ENCODE data around the gene PDPR. TPM values are rescaled to one million over a fixed set of nuclear protein-coding genes. Genes with fewer than 3 reads are reported as not detected.
A peak's percentile ranks its signal among the peaks of the same experiment; 100 is the strongest.
"Not testable (repeated sequence)": the region's sequence is repeated elsewhere in the genome, so short reads cannot be mapped to it uniquely, and the experiment has no call there.

The PDPR gene
- total and polyA plus RNA-seq, 5 donors from 2014 or later = 5.2 to 31.2 (median 7.5) TPM

GRCh38 chr16:70083931-70084330, 30.2 kb upstream of the PDPR start:
- H3K9me3 Mint-ChIP-seq; H3K27ac Mint-ChIP-seq; H3K27me3 ChIP-seq (ENCODE audit: control insufficient read depth, insufficient read depth, low read length); H3K27ac ChIP-seq (ENCODE audit: insufficient read depth, low read length, poor library complexity, severe bottlenecking); H3K36me3 ChIP-seq (ENCODE audit: control insufficient read depth, insufficient read depth, low read length); H3K27me3 Mint-ChIP-seq; H3K9me3 ChIP-seq (ENCODE audit: control insufficient read depth in 2 of 2, low read length in 2 of 2); H3K36me3 Mint-ChIP-seq; H3K4me1 Mint-ChIP-seq; ATAC-seq (ENCODE audit: low read depth in 2 of 2); H3K4me3 Mint-ChIP-seq; H3K4me3 ChIP-seq (ENCODE audit: low read depth, low read length); DNase-seq; H3K4me1 ChIP-seq (ENCODE audit: control insufficient read depth, insufficient read depth, low read length, poor library complexity, severe bottlenecking): not testable (repeated sequence)

- H3K9me3 Mint-ChIP-seq; H3K27ac ChIP-seq (ENCODE audit: insufficient read depth, low read length, poor library complexity, severe bottlenecking); ATAC-seq (ENCODE audit: low read depth in 2 of 2); H3K4me3 ChIP-seq (ENCODE audit: low read depth, low read length); H3K36me3 ChIP-seq (ENCODE audit: control insufficient read depth, insufficient read depth, low read length); H3K27me3 ChIP-seq (ENCODE audit: control insufficient read depth, insufficient read depth, low read length); H3K9me3 ChIP-seq (ENCODE audit: control insufficient read depth in 2 of 2, low read length in 2 of 2); H3K27me3 Mint-ChIP-seq; H3K4me3 Mint-ChIP-seq; H3K4me1 Mint-ChIP-seq; DNase-seq; H3K4me1 ChIP-seq (ENCODE audit: control insufficient read depth, insufficient read depth, low read length, poor library complexity, severe bottlenecking); H3K27ac Mint-ChIP-seq; H3K36me3 Mint-ChIP-seq: not testable (repeated sequence)
These were observed 26.0 kb upstream of the PDPR start for GRCh38 chr16:70088160-70088559.

- not testable (repeated sequence) for ATAC-seq (ENCODE audit: low read depth in 2 of 2); DNase-seq; H3K4me1 Mint-ChIP-seq
These were observed 25.3 kb upstream of the PDPR start for GRCh38 chr16:70088877-70089276.

GRCh38 chr16:70089289-70089688, 24.8 kb upstream of the PDPR start:
- H3K36me3 ChIP-seq (ENCODE audit: control insufficient read depth, insufficient read depth, low read length); ATAC-seq (ENCODE audit: low read depth in 2 of 2); H3K9me3 ChIP-seq (ENCODE audit: control insufficient read depth in 2 of 2, low read length in 2 of 2); H3K4me1 ChIP-seq (ENCODE audit: control insufficient read depth, insufficient read depth, low read length, poor library complexity, severe bottlenecking); H3K27ac Mint-ChIP-seq; H3K4me1 Mint-ChIP-seq; H3K27me3 Mint-ChIP-seq; H3K4me3 Mint-ChIP-seq; DNase-seq; H3K9me3 Mint-ChIP-seq; H3K27ac ChIP-seq (ENCODE audit: insufficient read depth, low read length, poor library complexity, severe bottlenecking); H3K4me3 ChIP-seq (ENCODE audit: low read depth, low read length); H3K27me3 ChIP-seq (ENCODE audit: control insufficient read depth, insufficient read depth, low read length); H3K36me3 Mint-ChIP-seq: not testable (repeated sequence)

More at GRCh38 chr16:70088877-70089276, 25.3 kb upstream of the PDPR start:
- H3K4me3 ChIP-seq (ENCODE audit: low read depth, low read length); H3K36me3 Mint-ChIP-seq; H3K4me3 Mint-ChIP-seq; H3K27ac ChIP-seq (ENCODE audit: insufficient read depth, low read length, poor library complexity, severe bottlenecking); H3K9me3 ChIP-seq (ENCODE audit: control insufficient read depth in 2 of 2, low read length in 2 of 2); H3K9me3 Mint-ChIP-seq; H3K27me3 Mint-ChIP-seq; H3K27me3 ChIP-seq (ENCODE audit: control insufficient read depth, insufficient read depth, low read length); H3K4me1 ChIP-seq (ENCODE audit: control insufficient read depth, insufficient read depth, low read length, poor library complexity, severe bottlenecking); H3K27ac Mint-ChIP-seq; H3K36me3 ChIP-seq (ENCODE audit: control insufficient read depth, insufficient read depth, low read length): not testable (repeated sequence)

- H3K36me3 Mint-ChIP-seq; DNase-seq; H3K4me1 ChIP-seq (ENCODE audit: control insufficient read depth, insufficient read depth, low read length, poor library complexity, severe bottlenecking); H3K27me3 ChIP-seq (ENCODE audit: control insufficient read depth, insufficient read depth, low read length); H3K27ac ChIP-seq (ENCODE audit: insufficient read depth, low read length, poor library complexity, severe bottlenecking); H3K9me3 Mint-ChIP-seq; H3K4me3 Mint-ChIP-seq; H3K4me3 ChIP-seq (ENCODE audit: low read depth, low read length); ATAC-seq (ENCODE audit: low read depth in 2 of 2); H3K27ac Mint-ChIP-seq; H3K9me3 ChIP-seq (ENCODE audit: control insufficient read depth in 2 of 2, low read length in 2 of 2); H3K4me1 Mint-ChIP-seq; H3K36me3 ChIP-seq (ENCODE audit: control insufficient read depth, insufficient read depth, low read length): not testable (repeated sequence)
- peaks cover 10% of the 10 kb centered on the region for H3K27me3 Mint-ChIP-seq
These were observed 23.0 kb upstream of the PDPR start for GRCh38 chr16:70091104-70091503.

GRCh38 chr16:70094096-70094495, 20.0 kb upstream of the PDPR start:
- not testable (repeated sequence) for DNase-seq; H3K27ac ChIP-seq (ENCODE audit: insufficient read depth, low read length, poor library complexity, severe bottlenecking); H3K4me3 ChIP-seq (ENCODE audit: low read depth, low read length); H3K4me1 ChIP-seq (ENCODE audit: control insufficient read depth, insufficient read depth, low read length, poor library complexity, severe bottlenecking); H3K4me3 Mint-ChIP-seq; H3K36me3 Mint-ChIP-seq; H3K36me3 ChIP-seq (ENCODE audit: control insufficient read depth, insufficient read depth, low read length); ATAC-seq (ENCODE audit: low read depth in 2 of 2); H3K9me3 Mint-ChIP-seq; H3K9me3 ChIP-seq (ENCODE audit: control insufficient read depth in 2 of 2, low read length in 2 of 2); H3K4me1 Mint-ChIP-seq; H3K27me3 ChIP-seq (ENCODE audit: control insufficient read depth, insufficient read depth, low read length); H3K27ac Mint-ChIP-seq
- H3K27me3 Mint-ChIP-seq = peaks cover 16% of the 10 kb centered on the region

GRCh38 chr16:70109583-70110279, 4.4 kb upstream of the PDPR start:
- not testable (repeated sequence) for ATAC-seq (ENCODE audit: low read depth in 2 of 2); H3K27ac ChIP-seq (ENCODE audit: insufficient read depth, low read length, poor library complexity, severe bottlenecking); DNase-seq; H3K27me3 Mint-ChIP-seq; H3K9me3 ChIP-seq (ENCODE audit: control insufficient read depth in 2 of 2, low read length in 2 of 2); H3K36me3 Mint-ChIP-seq; H3K27me3 ChIP-seq (ENCODE audit: control insufficient read depth, insufficient read depth, low read length); H3K9me3 Mint-ChIP-seq; H3K4me3 ChIP-seq (ENCODE audit: low read depth, low read length); H3K27ac Mint-ChIP-seq; H3K4me1 Mint-ChIP-seq; H3K36me3 ChIP-seq (ENCODE audit: control insufficient read depth, insufficient read depth, low read length); H3K4me1 ChIP-seq (ENCODE audit: control insufficient read depth, insufficient read depth, low read length, poor library complexity, severe bottlenecking)
- H3K4me3 Mint-ChIP-seq = peak overlapping the region in 1 of 4 donors; percentile 25

- H3K36me3 Mint-ChIP-seq; H3K9me3 Mint-ChIP-seq; H3K4me3 Mint-ChIP-seq; H3K4me1 ChIP-seq (ENCODE audit: control insufficient read depth, insufficient read depth, low read length, poor library complexity, severe bottlenecking); H3K27ac Mint-ChIP-seq; H3K4me3 ChIP-seq (ENCODE audit: low read depth, low read length); DNase-seq; H3K27me3 Mint-ChIP-seq; H3K9me3 ChIP-seq (ENCODE audit: control insufficient read depth in 2 of 2, low read length in 2 of 2); H3K36me3 ChIP-seq (ENCODE audit: control insufficient read depth, insufficient read depth, low read length); H3K27ac ChIP-seq (ENCODE audit: insufficient read depth, low read length, poor library complexity, severe bottlenecking); H3K27me3 ChIP-seq (ENCODE audit: control insufficient read depth, insufficient read depth, low read length); ATAC-seq (ENCODE audit: low read depth in 2 of 2): not testable (repeated sequence)
- peaks cover 0 to 15% (median 5%) of the 10 kb centered on the region in 4 donors for H3K4me1 Mint-ChIP-seq
These were observed 2.0 kb upstream of the PDPR start for GRCh38 chr16:70112162-70112561.
